Motor neuron (in vitro differentiated cells): ENCODE measurements around the gene NDRG4. TPM values are rescaled to one million over a fixed set of nuclear protein-coding genes. Genes with fewer than 3 reads are reported as not detected.

ENCODE experiments used
- ATAC-seq, 8 experiments: fragments of 200-7000 bp; cut with Tn5 transposase; replicated peaks in 6 of 8; 2 replicates each; pipeline ENCODE4 v1.8.0; 2021; ENCODE audit warnings: mild to moderate bottlenecking in 8 of 8, moderate library complexity in 8 of 8
- H3K27ac ChIP-seq, 2 donors: fragments of 250-450 bp; sonication (Bioruptor Pico); 2 replicates each; pipeline ENCODE4 v1.9.0; 2021; ENCODE audit warnings: antibody characterized with exemption in 2 of 2, mild to moderate bottlenecking in 2 of 2, moderate library complexity in 1 of 2
- H3K4me1 ChIP-seq, 2 donors: fragments of 250-450 bp; sonication (Bioruptor Pico); replicated peaks in 1 of 2; 2 replicates each; pipeline ENCODE4 v1.6.1; 2021; ENCODE audit warnings: antibody characterized with exemption in 2 of 2, mild to moderate bottlenecking in 2 of 2, moderate library complexity in 1 of 2
- H3K4me3 ChIP-seq, 5 donors: fragments of 250-450 bp; sonication (Bioruptor Pico); 2 replicates each; pipeline ENCODE4 v1.9.0; 2021; ENCODE audit warnings: antibody characterized with exemption in 5 of 5, mild to moderate bottlenecking in 5 of 5, moderate library complexity in 4 of 5
- WGBS, 10 experiments: fragments of 450-650 bp; shearing (Covaris generic); methylation state at CpG; one replicate each; pipeline ENCODE4 v1.0.0; 2022; 5-methylcytosine and 5-hydroxymethylcytosine counted together
- in situ Hi-C, 9 experiments: fragments of 400-800 bp; cut with MboI; loops; one replicate each; pipeline ENCODE4 v1.15.0; 2021; ENCODE audit warnings: low sequenced_read_pairs in 9 of 9, low pct_unique_long_range_greater_than_20kb in 2 of 9; ENCODE audit not compliant: unreplicated experiment in 9 of 9
- total RNA-seq, 8 experiments: library from RNA; unstranded; fragments of 300-600 nt; gene quantifications; 2 replicates each; pipeline versions ENCODE4 v1.2.3 to v1.2.4, GENCODE V29; 2022

Gene NDRG4
- 100 to 1,000 TPM in 5 of 8 experiments, 10 to 100 TPM in 1, 1 to 10 TPM in 2; 8.4 to 258 (median 140) TPM for total RNA-seq

- H3K4me1 ChIP-seq, result peaks cover 40 to 43% of the 10 kb centered on the region in 2 donors
- ATAC-seq, result peak; percentile 53 to 81 (median 72)
- 16% methylated on average over 9 of the region's 24 CpGs; no CpG with 5 or more reads in 9 of the 10 experiments for WGBS, 10 experiments
- peak within 1 kb of the TSS; percentile 95 to 97 for H3K27ac ChIP-seq
- H3K4me3 ChIP-seq, result peak within 1 kb of the TSS; percentile 67 to 81 (median 72)
- in situ Hi-C loops, result loop anchor here in 5 of 9 experiments (10.0 to 25.0 kb wide), 2 partner anchors 162 to 165 kb away; no protein-coding TSS in a partner anchor
Measured at GRCh38 chr16:58499615-58500351, at the start of gene NDRG4. Gene NDRG4 (plus strand): TSS chr16:58500143. CDS start chr16:58500249, 106 bp downstream.

- 67 to 100% (median 83%) methylated on average over 2 to 7 of the region's 7 CpGs for WGBS, 10 experiments
- Histone ChIP-seq H3K4me1 (peaks cover 22 to 28% of the 10 kb centered on the region in 2 donors), H3K27ac (no peak overlapping the region), H3K4me3 (no peak overlapping the region)
- no peak for ATAC-seq
- in situ Hi-C loops, result no loop called here
Measured at GRCh38 chr16:58450590-58450989, 49.4 kb upstream of the NDRG4 start.

GRCh38 chr16:58451265-58451689 lies 48.7 kb upstream of the NDRG4 start:
- peak; percentile 29 to 78 (median 58) for ATAC-seq
- H3K4me1 ChIP-seq, result peaks cover 22 to 28% of the 10 kb centered on the region in 2 donors
- H3K27ac ChIP-seq, result peak overlapping the region in 1 of 2 donors; percentile 65
- in situ Hi-C loops, result no loop called here
- WGBS, 10 experiments, result 0 to 40% (median 17%) methylated on average over 1 of the region's 3 CpGs; no CpG with 5 or more reads in 7 of the 10 experiments
- no peak overlapping the region for H3K4me3 ChIP-seq

- Histone ChIP-seq H3K27ac (peak overlapping the region in 1 of 2 donors; percentile 62), H3K4me3 (no peak overlapping the region), H3K4me1 (peaks cover 22 to 28% of the 10 kb centered on the region in 2 donors)
- in situ Hi-C loops, result no loop called here
- WGBS, 10 experiments, result 0 to 100% (median 44%) methylated on average over 1 of the region's 1 CpG; no CpG with 5 or more reads in 3 of the 10 experiments
- peak; percentile 79 to 94 (median 85) for ATAC-seq
Measured at GRCh38 chr16:58451945-58452401, 48.0 kb upstream of the NDRG4 start.

- H3K27ac ChIP-seq, result no peak overlapping the region
- H3K4me3 ChIP-seq, result no peak overlapping the region
- no peak for ATAC-seq
- H3K4me1 ChIP-seq, result peaks cover 22 to 28% of the 10 kb centered on the region in 2 donors
- 93 to 100% (median 100%) methylated on average over 1 to 3 of the region's 3 CpGs; no CpG with 5 or more reads in 6 of the 10 experiments for WGBS, 10 experiments
- in situ Hi-C loops, result no loop called here
Measured at GRCh38 chr16:58452640-58453039, 47.3 kb upstream of the NDRG4 start.

- H3K4me1 ChIP-seq, result peaks cover 20 to 24% of the 10 kb centered on the region in 2 donors
- no peak overlapping the region for H3K27ac ChIP-seq
- WGBS, 10 experiments, result 72 to 100% (median 83%) methylated on average over 1 to 2 of the region's 2 CpGs; no CpG with 5 or more reads in 5 of the 10 experiments
- in situ Hi-C loops, result no loop called here
- ATAC-seq, result no peak
- H3K4me3 ChIP-seq, result no peak overlapping the region
Measured at GRCh38 chr16:58454178-58454577, 45.8 kb upstream of the NDRG4 start.

- H3K4me3 ChIP-seq, result no peak overlapping the region
- H3K4me1 ChIP-seq, result peaks cover 20 to 27% of the 10 kb centered on the region in 2 donors
- in situ Hi-C loops, result no loop called here
- 13 to 93% (median 80%) methylated on average over 1 to 5 of the region's 5 CpGs; no CpG with 5 or more reads in 7 of the 10 experiments for WGBS, 10 experiments
- ATAC-seq, result no peak
- H3K27ac ChIP-seq, result no peak overlapping the region
Measured at GRCh38 chr16:58454856-58455255, 45.1 kb upstream of the NDRG4 start.

- ATAC-seq, result no peak
- peaks cover 18 to 23% of the 10 kb centered on the region in 2 donors for H3K4me1 ChIP-seq
- WGBS, 10 experiments, result 83 to 100% (median 100%) methylated on average over 1 to 2 of the region's 2 CpGs; no CpG with 5 or more reads in 7 of the 10 experiments
- no peak overlapping the region for H3K27ac ChIP-seq
- in situ Hi-C loops, result no loop called here
- no peak overlapping the region for H3K4me3 ChIP-seq
Measured at GRCh38 chr16:58455750-58456149, 44.2 kb upstream of the NDRG4 start.

GRCh38 chr16:58456193-58456592 lies 43.8 kb upstream of the NDRG4 start:
- in situ Hi-C loops, result no loop called here
- no peak overlapping the region for H3K4me3 ChIP-seq
- H3K27ac ChIP-seq, result no peak overlapping the region
- WGBS, 10 experiments, result 43 to 95% (median 69%) methylated on average over 1 to 3 of the region's 3 CpGs; no CpG with 5 or more reads in 2 of the 10 experiments
- no peak for ATAC-seq
- peaks cover 17 to 23% of the 10 kb centered on the region in 2 donors for H3K4me1 ChIP-seq

- WGBS, 10 experiments, result 19 to 100% (median 58%) methylated on average over 1 to 5 of the region's 10 CpGs; no CpG with 5 or more reads in 2 of the 10 experiments
- H3K4me1 ChIP-seq, result peaks cover 4 to 11% of the 10 kb centered on the region in 2 donors
- no peak overlapping the region for H3K4me3 ChIP-seq
- peak overlapping the region in 1 of 2 donors; percentile 14 for H3K27ac ChIP-seq
- ATAC-seq, result peak in 3 of 8 experiments; percentile 4 to 44 (median 25)
- in situ Hi-C loops, result no loop called here
Measured at GRCh38 chr16:58458606-58459343, 41.2 kb upstream of the NDRG4 start.

GRCh38 chr16:58459344-58460218 lies 40.4 kb upstream of the NDRG4 start:
- in situ Hi-C loops, result no loop called here

GRCh38 chr16:58460219-58460610 lies 39.7 kb upstream of the NDRG4 start:
- WGBS, 10 experiments, result 80 to 100% (median 86%) methylated on average over 1 to 2 of the region's 4 CpGs; no CpG with 5 or more reads in 7 of the 10 experiments
- H3K4me1 ChIP-seq, result peaks cover 4 to 14% of the 10 kb centered on the region in 2 donors
- H3K27ac ChIP-seq, result no peak overlapping the region
- in situ Hi-C loops, result no loop called here
- no peak overlapping the region for H3K4me3 ChIP-seq
- no peak for ATAC-seq

More at GRCh38 chr16:58459344-58460218, 40.4 kb upstream of the NDRG4 start:
- 50 to 94% (median 78%) methylated on average over 2 to 8 of the region's 9 CpGs; no CpG with 5 or more reads in 1 of the 10 experiments for WGBS, 10 experiments
- H3K4me1 ChIP-seq, result peaks cover 4 to 11% of the 10 kb centered on the region in 2 donors
- no peak overlapping the region for H3K27ac ChIP-seq
- peak in 7 of 8 experiments; percentile 40 to 66 (median 62) for ATAC-seq
- H3K4me3 ChIP-seq, result no peak overlapping the region
